ENCODE results near the gene ADK.

The ADK gene

DNA sequence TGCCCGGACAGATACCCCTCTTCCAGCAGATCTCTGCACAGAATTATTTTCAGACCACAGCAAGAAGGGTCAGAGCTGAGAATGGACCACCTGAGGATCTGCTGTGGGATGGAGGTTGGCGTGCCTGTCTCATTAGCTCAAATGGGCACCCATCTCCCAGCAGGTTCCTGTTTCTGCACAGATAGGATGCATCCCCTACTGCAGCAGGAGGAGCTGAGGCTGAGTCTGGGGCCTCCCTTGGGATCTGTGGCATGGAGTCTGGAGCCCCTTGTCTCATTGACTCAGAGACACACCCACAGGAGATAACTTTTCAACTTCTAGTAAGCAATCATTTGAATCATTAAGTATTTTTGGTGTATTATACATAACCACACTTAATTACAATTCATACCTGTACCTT, 212.7 kb downstream of the ADK start:
- H3K27me3 Mint-ChIP-seq (ENCODE audit: low read depth, poor library complexity): no peaks in the 10 kb centered on the region
- H3K36me3 Mint-ChIP-seq (ENCODE audit: low read depth): peaks cover 54% of the 10 kb centered on the region
- TF ChIP-seq, protein P1, sequence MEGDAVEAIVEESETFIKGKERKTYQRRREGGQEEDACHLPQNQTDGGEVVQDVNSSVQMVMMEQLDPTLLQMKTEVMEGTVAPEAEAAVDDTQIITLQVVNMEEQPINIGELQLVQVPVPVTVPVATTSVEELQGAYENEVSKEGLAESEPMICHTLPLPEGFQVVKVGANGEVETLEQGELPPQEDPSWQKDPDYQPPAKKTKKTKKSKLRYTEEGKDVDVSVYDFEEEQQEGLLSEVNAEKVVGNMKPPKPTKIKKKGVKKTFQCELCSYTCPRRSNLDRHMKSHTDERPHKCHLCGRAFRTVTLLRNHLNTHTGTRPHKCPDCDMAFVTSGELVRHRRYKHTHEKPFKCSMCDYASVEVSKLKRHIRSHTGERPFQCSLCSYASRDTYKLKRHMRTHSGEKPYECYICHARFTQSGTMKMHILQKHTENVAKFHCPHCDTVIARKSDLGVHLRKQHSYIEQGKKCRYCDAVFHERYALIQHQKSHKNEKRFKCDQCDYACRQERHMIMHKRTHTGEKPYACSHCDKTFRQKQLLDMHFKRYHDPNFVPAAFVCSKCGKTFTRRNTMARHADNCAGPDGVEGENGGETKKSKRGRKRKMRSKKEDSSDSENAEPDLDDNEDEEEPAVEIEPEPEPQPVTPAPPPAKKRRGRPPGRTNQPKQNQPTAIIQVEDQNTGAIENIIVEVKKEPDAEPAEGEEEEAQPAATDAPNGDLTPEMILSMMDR (IDR thresholded peaks at IDR 0.05): no peak
- no peak for DNase-seq
- H3K9me3 Mint-ChIP-seq: peaks cover 43% of the 10 kb centered on the region
- peaks cover 8% of the 10 kb centered on the region for H3K4me1 Mint-ChIP-seq
- H3K27ac Mint-ChIP-seq: no peak overlapping the region
- H3K4me3 Mint-ChIP-seq: no peak overlapping the region

DNA sequence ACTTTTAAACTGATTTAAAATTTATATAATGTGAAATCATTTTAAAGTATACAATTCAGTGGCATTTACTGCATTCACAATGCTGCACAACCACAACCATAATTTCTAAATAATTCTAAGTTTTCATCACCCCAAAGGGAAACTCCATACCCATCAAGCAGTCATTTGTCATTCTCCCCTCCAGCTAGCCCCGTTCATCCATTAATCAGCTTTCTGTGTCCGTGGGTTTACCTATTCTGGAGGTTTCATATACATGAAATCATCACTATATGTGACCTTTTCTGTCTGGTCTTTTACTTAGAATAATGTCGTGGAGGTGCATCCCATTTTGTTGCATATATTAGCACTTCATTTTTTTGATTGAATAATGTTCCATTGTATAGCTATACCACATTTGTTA, 214.1 kb downstream of the ADK start:
- Mint-ChIP-seq H3K4me3 (no peak overlapping the region), H3K36me3 (ENCODE audit: low read depth) (peaks cover 45% of the 10 kb centered on the region), H3K27ac (no peak overlapping the region), H3K4me1 (peaks cover 8% of the 10 kb centered on the region), H3K27me3 (ENCODE audit: low read depth, poor library complexity) (no peaks in the 10 kb centered on the region), H3K9me3 (peaks cover 30% of the 10 kb centered on the region)
- DNase-seq: no peak
- TF ChIP-seq, protein P1 (IDR thresholded peaks at IDR 0.05): no peak

DNA sequence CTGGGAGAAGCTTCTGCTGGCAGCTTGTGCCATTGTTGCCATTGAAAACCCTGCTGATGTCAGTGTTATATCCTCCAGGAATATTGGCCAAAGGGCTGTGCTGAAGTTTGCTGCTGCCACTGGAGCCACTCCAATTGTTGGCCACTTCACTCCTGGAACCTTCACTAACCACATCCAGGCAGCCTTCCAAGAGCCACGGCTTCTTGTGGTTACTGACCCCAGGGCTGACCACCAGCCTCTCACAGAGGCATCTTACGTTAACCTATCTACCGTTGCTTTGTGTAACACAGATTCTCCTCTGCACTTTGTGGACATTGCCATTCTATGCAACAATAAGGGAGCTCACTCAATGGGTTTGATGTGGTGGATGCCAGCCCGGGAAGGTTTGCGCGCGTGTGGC, 220.7 kb downstream of the ADK start:
- H3K4me3 Mint-ChIP-seq: no peak overlapping the region
- peaks cover 5% of the 10 kb centered on the region for H3K36me3 Mint-ChIP-seq (ENCODE audit: low read depth)
- no peaks in the 10 kb centered on the region for H3K9me3 Mint-ChIP-seq
- H3K4me1 Mint-ChIP-seq: peaks cover 5% of the 10 kb centered on the region
- no peak overlapping the region for H3K27ac Mint-ChIP-seq
- H3K27me3 Mint-ChIP-seq (ENCODE audit: low read depth, poor library complexity): no peaks in the 10 kb centered on the region
- no peak for DNase-seq
- TF ChIP-seq, protein P1 (IDR thresholded peaks at IDR 0.05): no peak

DNA sequence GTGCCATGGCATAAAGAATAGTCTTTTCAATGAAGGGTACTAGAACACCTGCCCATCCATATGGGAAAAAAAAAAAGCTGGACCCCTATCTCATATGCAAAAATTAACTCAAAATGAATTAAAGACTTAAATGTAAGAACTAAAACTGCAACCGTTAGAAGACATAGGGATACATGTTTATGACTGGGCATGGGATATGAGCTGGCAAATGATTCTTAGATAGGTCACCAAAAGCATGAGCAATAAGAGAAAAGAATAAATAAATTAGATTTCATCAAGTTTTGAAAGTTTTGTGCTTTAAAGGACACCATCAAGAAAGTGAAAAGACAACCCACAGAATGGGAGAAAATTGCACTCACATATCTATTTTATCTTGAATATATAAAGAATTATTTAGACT, 222.0 kb downstream of the ADK start:
- Mint-ChIP-seq H3K27ac (no peak overlapping the region), H3K9me3 (no peaks in the 10 kb centered on the region), H3K4me1 (peaks cover 13% of the 10 kb centered on the region), H3K4me3 (no peak overlapping the region), H3K27me3 (ENCODE audit: low read depth, poor library complexity) (no peaks in the 10 kb centered on the region), H3K36me3 (ENCODE audit: low read depth) (peaks cover 5% of the 10 kb centered on the region)
- DNase-seq: no peak
- TF ChIP-seq, protein P1 (IDR thresholded peaks at IDR 0.05): no peak

DNA sequence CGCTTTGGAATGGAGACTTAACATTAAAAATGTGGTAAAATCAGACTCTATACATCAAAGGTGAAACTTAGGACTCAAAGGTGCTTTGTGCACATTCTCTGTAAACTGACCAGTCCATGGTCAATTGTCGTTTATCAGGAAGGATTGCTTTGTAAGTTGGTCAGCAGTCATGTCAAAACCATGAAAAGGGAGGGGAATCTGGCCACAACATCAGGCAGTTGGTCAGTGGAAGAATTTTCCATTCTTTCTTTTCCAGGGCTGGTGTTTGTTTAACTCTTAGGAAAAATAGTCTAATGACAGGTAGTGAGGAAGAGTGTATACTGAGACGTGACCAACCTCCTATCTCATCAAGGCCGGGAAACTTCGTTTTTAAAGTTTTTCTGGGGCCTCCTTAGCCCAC, 226.5 kb downstream of the ADK start:
- DNase-seq: no peak
- Mint-ChIP-seq H3K4me1 (peaks cover 13% of the 10 kb centered on the region), H3K36me3 (ENCODE audit: low read depth) (peaks cover 4% of the 10 kb centered on the region), H3K27ac (no peak overlapping the region), H3K4me3 (no peak overlapping the region), H3K9me3 (no peaks in the 10 kb centered on the region), H3K27me3 (ENCODE audit: low read depth, poor library complexity) (no peaks in the 10 kb centered on the region)
- TF ChIP-seq, protein P1 (IDR thresholded peaks at IDR 0.05): no peak

DNA sequence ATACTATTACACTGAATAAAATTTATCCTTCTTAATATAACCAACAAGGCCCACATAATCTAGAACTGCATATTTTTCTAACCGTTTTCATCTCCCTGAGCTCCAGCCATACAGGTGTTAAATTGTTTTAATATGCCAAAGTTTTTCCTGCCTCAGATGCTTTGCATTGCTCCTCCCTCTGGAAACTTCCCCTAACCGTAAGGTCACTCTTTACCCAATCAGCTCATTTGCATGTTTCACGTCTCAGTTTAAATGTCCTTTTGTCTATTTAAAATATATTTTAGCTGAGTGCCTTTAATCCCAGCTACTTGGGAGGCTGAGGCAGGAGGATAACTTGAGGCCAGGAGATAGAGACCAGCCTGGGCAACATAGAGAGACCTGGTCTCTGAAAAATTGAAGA, 228.5 kb downstream of the ADK start:
- no peak for DNase-seq
- TF ChIP-seq, protein P1 (IDR thresholded peaks at IDR 0.05): no peak
- Mint-ChIP-seq H3K4me3 (no peak overlapping the region), H3K4me1 (peaks cover 13% of the 10 kb centered on the region), H3K36me3 (ENCODE audit: low read depth) (peaks cover 4% of the 10 kb centered on the region), H3K27ac (no peak overlapping the region), H3K9me3 (no peaks in the 10 kb centered on the region), H3K27me3 (ENCODE audit: low read depth, poor library complexity) (no peaks in the 10 kb centered on the region)

Measured in nephron progenitor cell (in vitro differentiated cells).